PFSK-1 (cell line): Measurements from ENCODE around the gene FMN1.

Source experiments
- FOXP2 ChIP-seq: optimal IDR thresholded peaks from 2 replicates; pipeline ENCODE3; 2011; ENCODE audit warnings: borderline replicate concordance, control low read depth, inconsistent platforms; ENCODE audit not compliant: insufficient read depth; ENCODE audit errors: extremely low read length, extremely low read depth
- POLR2AphosphoS5 ChIP-seq: IDR thresholded peaks from 2 replicates; pipeline ENCODE4 v1.6.1; 2012; ENCODE audit warnings: low read depth, mild to moderate bottlenecking, control low read depth, low read length, moderate library complexity
- REST ChIP-seq, 2 experiments: IDR thresholded peaks; 2 replicates each; pipeline versions ENCODE4 v1.6.1 to v1.8.0; 2011 to 2012; ENCODE audit warnings: low read depth in 2 of 2, low read length in 2 of 2, control low read depth in 1 of 2, inconsistent platforms in 1 of 2, mild to moderate bottlenecking in 1 of 2, moderate library complexity in 1 of 2; ENCODE audit not compliant: insufficient read depth in 1 of 2
- SIN3A ChIP-seq: IDR thresholded peaks from 2 replicates; pipeline ENCODE4 v1.6.1; 2012; ENCODE audit warnings: mild to moderate bottlenecking, low read length, moderate library complexity, borderline replicate concordance; ENCODE audit not compliant: insufficient read depth
- TAF1 ChIP-seq: IDR thresholded peaks from 2 replicates; pipeline ENCODE4 v1.6.1; 2012; ENCODE audit warnings: low read length, control low read depth, borderline replicate concordance; ENCODE audit not compliant: insufficient read depth

FMN1 gene

GRCh38 chr15:32843219-32843815 lies 351.2 kb downstream of the FMN1 start:
- TF ChIP-seq TAF1 = no peak
- no peak for TF ChIP-seq REST (IDR thresholded peaks at IDR 0.05; ENCODE audit: insufficient read depth in 1 of 2, low read depth in 2 of 2, low read length in 2 of 2)
- TF ChIP-seq FOXP2 = no peak
- no peak for TF ChIP-seq POLR2AphosphoS5
- TF ChIP-seq SIN3A = no peak

- no peak for TF ChIP-seq FOXP2
- no peak for TF ChIP-seq SIN3A
Measured at GRCh38 chr15:32842081-32842480, 352.4 kb downstream of the FMN1 start.

- TF ChIP-seq TAF1 (no peak), SIN3A (no peak)
Measured at GRCh38 chr15:32840507-32841245, 353.8 kb downstream of the FMN1 start.

- TF ChIP-seq POLR2AphosphoS5 = no peak
- TF ChIP-seq SIN3A = no peak; the same call in 1 of the 2 replicates
- peak; percentile 99 for TF ChIP-seq FOXP2
- TF ChIP-seq TAF1 = no peak
- peak in 1 of 2 experiments; percentile 54; a peak in 1 of 4 replicates for TF ChIP-seq REST (IDR thresholded peaks at IDR 0.05; ENCODE audit: insufficient read depth in 1 of 2, low read depth in 2 of 2, low read length in 2 of 2)
Measured at GRCh38 chr15:32838820-32839219, 355.7 kb downstream of the FMN1 start.

GRCh38 chr15:32838338-32838737 lies 356.2 kb downstream of the FMN1 start:
- TF ChIP-seq TAF1 (no peak), REST (IDR thresholded peaks at IDR 0.05; ENCODE audit: insufficient read depth in 1 of 2, low read depth in 2 of 2, low read length in 2 of 2) (no peak), SIN3A (no peak), FOXP2 (no peak), POLR2AphosphoS5 (no peak)

GRCh38 chr15:32837935-32838334 lies 356.6 kb downstream of the FMN1 start:
- TF ChIP-seq FOXP2 (no peak), POLR2AphosphoS5 (no peak), REST (IDR thresholded peaks at IDR 0.05; ENCODE audit: insufficient read depth in 1 of 2, low read depth in 2 of 2, low read length in 2 of 2) (no peak), TAF1 (no peak), SIN3A (no peak)
